SH-SY5Y (cell line): Measurements from ENCODE around the gene MGAT3.

ENCODE experiments used
- GATA2 ChIP-seq: IDR thresholded peaks from 2 replicates; pipeline ENCODE4 v1.6.1; 2011; ENCODE audit warnings: mild to moderate bottlenecking, low read depth, low read length
- GATA3 ChIP-seq: IDR thresholded peaks from 2 replicates; pipeline ENCODE4 v1.6.1; 2011; ENCODE audit warnings: low read depth, mild to moderate bottlenecking, low read length, moderate library complexity

DNA sequence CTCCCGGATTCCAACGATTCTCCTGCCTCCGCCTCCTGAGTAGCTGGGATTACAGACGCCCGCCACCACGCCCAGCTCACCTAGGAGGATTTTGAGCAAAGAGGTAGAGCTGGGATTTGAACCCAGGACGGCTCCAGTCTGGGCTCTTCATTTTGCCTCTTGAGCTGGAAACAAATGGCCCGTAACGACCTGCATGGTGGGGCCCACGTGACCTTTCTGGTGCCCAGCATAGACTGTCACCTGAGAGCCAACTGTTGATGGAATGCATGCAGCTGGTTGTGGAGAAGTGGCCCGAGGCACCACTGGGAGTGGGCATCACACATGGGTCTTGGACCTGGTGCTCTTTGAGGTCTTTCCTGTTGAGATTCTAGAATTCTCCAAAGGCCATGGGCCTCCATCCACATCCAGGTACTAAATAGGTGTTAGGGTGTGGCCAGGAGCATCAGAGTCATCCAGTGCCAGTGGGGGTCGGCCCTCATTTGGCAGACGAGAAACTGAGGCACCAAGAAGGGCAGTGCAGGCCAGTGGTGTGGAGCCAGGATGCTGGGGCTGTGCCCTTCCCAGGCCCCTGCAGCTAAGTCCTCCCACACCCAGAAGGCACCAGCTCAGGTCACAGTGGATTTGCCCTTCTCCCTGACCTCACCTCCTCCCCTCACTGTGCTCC is 67.4 kb downstream of the MGAT3 start:
- TF ChIP-seq GATA2 (no peak), GATA3 (no peak)
